Measurements from ENCODE around the gene BTBD10. TPM values are rescaled to one million over a fixed set of nuclear protein-coding genes. Genes with fewer than 3 reads are reported as not detected.

Gene BTBD10
- total and polyA plus RNA-seq, 4 donors = 56.8 to 90.7 (median 61.2) TPM

DNA sequence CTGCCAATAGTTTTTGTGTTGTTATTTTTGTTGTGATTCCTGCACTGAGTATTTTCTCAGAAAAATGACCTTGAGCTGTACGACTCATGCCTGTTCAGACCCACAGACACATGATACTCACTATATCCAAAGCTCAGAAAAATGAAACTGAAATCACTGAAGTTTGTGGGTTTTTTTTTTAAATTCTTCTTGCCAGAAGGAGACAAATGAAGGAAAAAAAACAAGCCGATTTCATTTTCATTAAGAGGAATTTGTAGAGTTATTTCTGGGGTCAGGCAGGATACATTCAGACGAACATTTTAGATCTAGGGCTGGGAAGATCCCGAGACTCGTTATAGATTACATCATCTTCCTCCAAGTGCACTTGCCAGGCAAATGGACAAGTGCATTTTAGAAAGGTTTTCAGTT, 125.0 kb downstream of the BTBD10 start:
- Histone ChIP-seq H3K4me1 (ENCODE audit: control insufficient read depth, insufficient read depth, low read length) (peaks cover 23% of the 10 kb centered on the region), H3K36me3 (ENCODE audit: control insufficient read depth, insufficient read depth, low read length) (peaks cover 6% of the 10 kb centered on the region), H3K27ac (ENCODE audit: low read depth, low read length) (no peak overlapping the region), H3K4me3 (ENCODE audit: low read depth, low read length) (no peak overlapping the region), H3K27me3 (ENCODE audit: control insufficient read depth, insufficient read depth, low read length) (no peaks in the 10 kb centered on the region), H3K9me3 (ENCODE audit: control insufficient read depth, insufficient read depth, low read length) (no peaks in the 10 kb centered on the region)
- DNase-seq (ENCODE audit: low read depth in 4 of 6, low spot score in 6 of 6) = no peak
- no CpG with 5 or more reads among the region's 5 CpGs for WGBS (ENCODE audit: insufficient coverage)

Other genes starting within 250 kb of the BTBD10 start
- 10 to 100 TPM; 21.0 to 26.1 TPM for gene BMAL1, start 185.4 kb downstream of the BTBD10 start, total RNA-seq
- gene BMAL1, start 185.4 kb downstream of the BTBD10 start, polyA plus RNA-seq (ENCODE audit: insufficient read length in 2 of 2) = 10 to 100 TPM; 25.3 to 29.8 TPM
- under 1 TPM in 1 of 2 donors, not detected in 1; 0.22 TPM for gene PTH, start 32.8 kb upstream of the BTBD10 start, total RNA-seq
- not detected for gene PTH, start 32.8 kb upstream of the BTBD10 start, polyA plus RNA-seq (ENCODE audit: insufficient read length in 2 of 2)
- 100 to 1,000 TPM in 1 of 2 donors, 10 to 100 TPM in 1; 59.2 to 160 TPM for gene FAR1, start 205.4 kb upstream of the BTBD10 start, total RNA-seq
- gene FAR1, start 205.4 kb upstream of the BTBD10 start, polyA plus RNA-seq (ENCODE audit: insufficient read length in 2 of 2) = 10 to 100 TPM; 55.0 to 86.8 TPM